IPS-NIHi7 (cell line): Measurements from ENCODE around the gene UBASH3A.

Experiments
- DNase-seq: peaks from one replicate; pipeline ENCODE4 v3.0.0; 2012; ENCODE audit warnings: mixed read lengths; ENCODE audit errors: extremely low spot score

UBASH3A gene

GRCh38 chr21:42430521-42430920 lies 26.8 kb downstream of the UBASH3A start:
- no peak for DNase-seq

DNA sequence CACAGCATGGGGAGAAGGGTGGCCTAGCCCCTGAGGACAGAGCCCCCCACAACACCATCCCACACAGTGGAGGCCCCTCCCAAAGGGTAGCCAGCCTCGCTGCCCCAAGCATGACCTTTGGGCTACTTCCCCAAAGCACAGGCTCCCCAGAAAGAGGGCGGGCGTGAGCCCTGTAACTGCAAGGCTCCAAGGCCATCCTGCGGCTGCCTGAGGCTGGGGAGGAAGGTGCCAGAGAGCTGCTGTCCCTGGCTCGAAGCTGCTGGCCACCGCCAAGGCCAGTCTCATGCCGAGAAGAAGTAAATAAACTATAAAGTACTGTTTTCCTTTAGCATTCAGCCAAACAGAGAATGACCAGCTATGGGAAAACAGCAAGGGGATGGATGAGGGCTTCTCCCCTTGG lies 27.5 kb downstream of the UBASH3A start:
- DNase-seq = no peak

DNA sequence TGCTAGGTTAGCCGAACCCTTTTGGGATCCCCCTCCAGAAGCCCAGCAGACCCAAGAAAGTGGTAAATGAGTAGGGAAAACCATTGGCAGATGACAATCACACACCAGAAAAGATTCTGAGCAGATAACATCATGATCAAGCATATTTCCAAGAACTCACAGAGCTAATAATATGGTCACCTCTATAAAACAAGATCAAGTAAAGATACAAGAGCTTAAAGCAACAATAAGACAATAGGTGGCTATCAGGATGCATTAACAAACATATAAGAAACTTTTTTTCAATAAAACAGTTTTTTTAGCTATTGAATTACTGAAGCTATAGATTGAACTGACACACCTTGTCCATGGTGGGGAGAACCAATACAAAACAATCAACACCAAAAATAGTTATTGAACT lies 29.0 kb downstream of the UBASH3A start:
- no peak for DNase-seq

- no peak for DNase-seq
Observed at GRCh38 chr21:42433946-42434551, 30.3 kb downstream of the UBASH3A start.

- DNase-seq = no peak
Observed at GRCh38 chr21:42434884-42435283, 31.2 kb downstream of the UBASH3A start.

DNA sequence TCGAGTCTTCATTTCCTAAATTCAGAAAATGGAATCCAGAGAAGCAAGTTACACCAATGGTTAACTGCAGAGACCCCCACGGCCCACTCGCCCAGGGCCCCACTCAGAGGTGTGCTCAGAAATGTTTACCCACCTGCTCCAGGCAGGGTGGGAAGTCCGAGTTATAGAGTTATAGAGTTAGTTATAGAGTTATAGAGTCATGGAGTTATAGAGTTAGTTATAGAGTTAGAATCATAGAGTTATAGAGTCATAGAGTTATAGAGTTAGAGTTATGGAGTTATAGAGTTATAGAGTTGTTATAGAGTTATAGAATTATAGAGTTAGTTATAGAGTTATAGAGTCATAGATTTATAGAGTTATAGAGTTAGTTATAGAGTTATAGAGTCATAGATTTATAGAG lies 31.7 kb downstream of the UBASH3A start:
- DNase-seq = no peak

DNA sequence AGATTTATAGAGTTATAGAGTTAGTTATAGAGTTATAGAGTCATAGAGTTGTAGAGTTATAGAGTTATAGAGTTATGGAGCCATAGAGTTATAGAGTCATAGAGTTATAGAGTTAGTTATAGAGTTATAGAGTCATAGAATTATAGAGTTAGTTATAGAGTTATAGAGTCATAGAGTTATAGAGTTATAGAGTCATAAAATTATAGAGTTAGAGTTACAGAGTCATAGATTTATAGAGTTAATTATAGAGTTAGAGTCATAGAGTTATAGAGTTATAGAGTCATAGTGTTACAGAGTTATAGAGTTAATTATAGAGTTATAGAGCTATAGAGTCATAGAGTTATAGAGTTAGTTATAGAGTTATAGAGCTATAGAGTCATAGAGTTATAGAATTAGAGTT lies 32.1 kb downstream of the UBASH3A start:
- no peak for DNase-seq

- DNase-seq = no peak
Observed at GRCh38 chr21:42436914-42437313, 33.2 kb downstream of the UBASH3A start.

DNA sequence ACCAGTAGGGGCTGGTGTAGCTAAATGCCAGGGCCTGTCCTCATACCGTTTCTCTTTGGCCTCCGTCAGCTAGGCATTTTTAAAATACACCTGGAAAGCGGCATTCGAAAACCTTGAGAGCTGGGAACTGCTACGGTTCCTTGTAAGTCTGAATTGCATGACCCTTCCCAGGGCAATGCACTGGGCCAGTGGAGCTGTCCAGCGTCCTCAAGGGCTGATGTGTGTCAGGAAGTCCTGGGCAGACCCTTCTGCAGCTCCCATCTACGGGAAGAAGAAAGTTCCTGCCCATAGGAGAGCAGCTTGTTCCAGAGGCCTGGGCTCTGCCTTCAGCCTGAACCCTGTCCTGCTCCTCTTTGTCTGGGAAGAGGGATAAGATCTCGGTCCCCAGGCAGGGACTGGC lies 34.1 kb downstream of the UBASH3A start:
- DNase-seq = peak; percentile 65

- no peak for DNase-seq
Observed at GRCh38 chr21:42438316-42439205, 34.9 kb downstream of the UBASH3A start.

- no peak for DNase-seq
Observed at GRCh38 chr21:42439284-42440186, 35.8 kb downstream of the UBASH3A start.

DNA sequence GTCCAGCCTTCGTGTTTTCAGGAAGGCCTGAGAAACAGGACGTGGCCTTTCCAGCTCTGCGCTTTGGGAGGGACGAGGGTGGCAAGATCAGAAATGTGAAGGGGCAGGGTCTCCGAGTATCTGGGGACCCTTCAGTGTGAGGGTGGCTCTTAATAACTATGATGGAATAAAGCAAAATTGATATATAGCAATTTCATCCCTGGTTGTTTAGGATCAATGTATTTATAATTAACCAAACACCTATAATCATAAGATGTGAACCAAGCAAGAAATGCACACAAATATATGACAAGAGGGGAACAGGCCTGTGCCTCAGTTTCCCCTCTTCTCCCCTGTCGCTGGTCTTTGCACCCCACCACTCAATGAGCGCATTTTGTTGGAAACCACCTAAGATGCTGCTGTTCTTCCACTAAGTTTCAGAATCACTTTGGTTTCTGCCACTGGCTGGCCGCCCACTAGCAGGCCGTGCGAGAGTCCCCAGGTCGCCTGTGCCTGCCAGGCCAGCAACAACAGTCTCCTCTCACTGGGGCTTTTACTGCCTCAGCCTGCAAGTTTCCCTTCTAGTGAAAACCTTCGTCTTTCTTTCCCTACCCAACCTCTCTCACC lies 36.6 kb downstream of the UBASH3A start:
- DNase-seq = no peak

DNA sequence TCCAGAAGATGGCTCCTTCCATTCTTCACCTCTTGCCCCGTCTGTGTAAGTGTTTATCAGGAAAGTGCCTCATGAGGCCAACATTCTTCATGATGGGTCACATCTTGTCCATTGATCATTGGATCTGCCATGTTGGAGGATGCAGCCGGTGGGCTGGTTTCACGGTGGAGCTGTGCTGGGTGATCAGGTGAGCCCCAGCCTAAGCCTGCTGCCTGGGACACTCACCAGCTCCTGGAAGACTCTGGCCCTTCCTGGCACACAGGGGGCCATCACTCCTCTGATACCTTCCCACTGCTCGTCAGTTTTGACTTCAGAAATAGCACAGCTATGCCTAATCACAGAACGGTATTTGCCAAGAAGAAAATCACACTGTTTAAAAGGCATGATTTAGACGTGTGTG lies 38.3 kb downstream of the UBASH3A start:
- DNase-seq = no peak

GRCh38 chr21:42443181-42443785 lies 39.6 kb downstream of the UBASH3A start:
- no peak for DNase-seq

DNA sequence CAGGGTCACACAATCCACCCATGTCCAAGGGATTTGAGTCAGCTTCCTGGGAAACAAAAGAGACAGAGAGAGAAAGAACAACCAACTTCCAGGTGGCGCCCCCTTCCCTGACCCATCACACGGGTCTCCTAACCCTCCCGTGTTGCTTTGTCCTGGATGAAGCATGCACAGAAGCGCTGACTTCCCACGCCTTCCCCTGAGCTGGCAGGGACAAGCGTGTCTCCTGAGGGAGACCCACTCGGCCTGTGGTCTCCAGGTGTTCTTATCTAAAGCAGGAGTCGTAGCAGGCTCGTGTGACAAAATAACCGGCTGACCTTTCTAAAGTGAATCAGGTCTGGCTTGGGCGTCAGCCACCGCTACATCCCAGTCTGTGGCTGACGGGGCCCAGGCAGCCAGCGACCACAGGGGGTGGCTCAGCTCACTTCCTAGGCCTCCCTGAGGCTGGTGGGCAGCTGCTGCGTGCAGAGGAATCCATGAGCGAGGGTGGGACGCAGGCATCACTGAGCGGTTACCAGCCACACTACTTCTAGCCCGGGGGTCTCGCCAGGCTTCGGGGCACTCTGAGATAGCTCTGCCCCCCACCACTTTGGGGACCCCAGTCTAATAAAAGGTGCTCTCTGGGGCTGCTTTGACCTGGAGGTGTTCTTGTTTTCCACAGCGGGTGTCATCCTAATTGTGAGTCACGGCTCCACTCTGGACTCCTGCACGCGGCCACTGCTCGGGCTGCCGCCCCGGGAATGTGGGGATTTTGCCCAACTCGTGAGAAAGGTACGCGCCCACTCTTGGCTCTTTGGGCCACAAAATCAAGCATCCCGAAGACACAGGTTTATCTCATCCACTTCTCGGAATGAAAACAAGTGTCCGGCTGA lies 40.4 kb downstream of the UBASH3A start:
- DNase-seq = no peak

DNA sequence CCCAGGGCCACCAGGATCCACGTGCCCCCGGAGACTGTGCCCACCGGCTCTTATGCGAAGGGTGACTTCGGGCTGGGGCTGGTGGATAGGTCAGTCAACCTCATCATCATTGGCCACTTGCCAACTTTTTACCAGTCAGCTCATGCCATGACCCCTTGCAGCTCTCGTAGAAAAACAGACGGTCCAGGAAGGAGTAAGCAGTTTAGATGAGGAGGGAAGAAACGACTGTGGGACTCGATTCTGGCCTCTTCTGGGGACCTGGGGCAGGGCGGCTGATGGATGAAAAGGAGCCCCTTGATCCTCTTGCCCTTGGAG lies 41.0 kb downstream of the UBASH3A start:
- no peak for DNase-seq

- no peak for DNase-seq
Observed at GRCh38 chr21:42445311-42445710, 41.6 kb downstream of the UBASH3A start.

DNA sequence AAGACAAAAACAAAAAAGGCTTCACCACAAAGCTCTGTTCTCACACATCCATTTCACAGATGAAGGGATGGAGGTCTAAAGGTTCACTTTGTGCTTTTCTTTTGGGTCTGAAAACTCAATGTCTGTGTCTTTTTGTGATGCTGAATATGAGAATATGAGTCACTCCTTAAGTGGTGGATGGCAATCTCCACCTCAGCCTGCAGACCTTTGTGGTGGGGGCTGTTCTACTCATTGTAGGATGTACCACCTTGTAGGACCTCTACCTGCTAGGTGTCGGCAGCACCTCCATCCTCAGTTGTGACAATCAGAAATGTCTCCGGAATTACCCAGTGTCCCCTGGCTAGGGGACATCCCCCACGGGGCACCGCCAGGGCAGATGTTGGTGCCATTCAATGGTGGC lies 42.8 kb downstream of the UBASH3A start:
- DNase-seq = no peak

GRCh38 chr21:42447182-42447581 lies 43.5 kb downstream of the UBASH3A start:
- DNase-seq = no peak

DNA sequence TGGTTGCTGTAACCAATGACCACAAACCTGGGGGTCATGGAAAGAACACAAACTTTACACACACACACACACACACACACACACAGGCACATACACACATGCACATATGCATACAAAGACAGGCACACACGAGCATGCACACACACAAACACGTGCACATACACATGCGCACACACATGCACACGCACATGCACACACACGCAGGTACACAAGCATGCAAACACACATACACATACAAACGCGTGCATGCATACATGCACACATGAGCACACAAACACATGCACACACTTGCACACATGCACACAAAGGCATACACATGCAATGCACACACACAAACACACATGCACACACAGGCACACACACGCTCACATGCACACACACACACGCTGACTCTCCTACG lies 44.0 kb downstream of the UBASH3A start:
- DNase-seq = no peak

GRCh38 chr21:42448686-42449085 lies 45.0 kb downstream of the UBASH3A start:
- no peak for DNase-seq
